KBM-7 (cell line): ENCODE measurements around the gene RNF217.
"Not testable (repeated sequence)": the region's sequence is repeated elsewhere in the genome, so short reads cannot be mapped to it uniquely, and the experiment has no call there.

Source experiments
- DNase-seq: peaks from one replicate; pipeline ENCODE4 v3.0.0-alpha.2; 2015
- in situ Hi-C: fragments of 300-500 bp; cut with MboI; formaldehyde crosslinking; loops from 2 replicates; pipeline ENCODE4 v1.14.3; 2020; ENCODE audit warnings: low sequenced_read_pairs, low pct_unique_long_range_greater_than_20kb, mixed read lengths

RNF217 gene

DNA sequence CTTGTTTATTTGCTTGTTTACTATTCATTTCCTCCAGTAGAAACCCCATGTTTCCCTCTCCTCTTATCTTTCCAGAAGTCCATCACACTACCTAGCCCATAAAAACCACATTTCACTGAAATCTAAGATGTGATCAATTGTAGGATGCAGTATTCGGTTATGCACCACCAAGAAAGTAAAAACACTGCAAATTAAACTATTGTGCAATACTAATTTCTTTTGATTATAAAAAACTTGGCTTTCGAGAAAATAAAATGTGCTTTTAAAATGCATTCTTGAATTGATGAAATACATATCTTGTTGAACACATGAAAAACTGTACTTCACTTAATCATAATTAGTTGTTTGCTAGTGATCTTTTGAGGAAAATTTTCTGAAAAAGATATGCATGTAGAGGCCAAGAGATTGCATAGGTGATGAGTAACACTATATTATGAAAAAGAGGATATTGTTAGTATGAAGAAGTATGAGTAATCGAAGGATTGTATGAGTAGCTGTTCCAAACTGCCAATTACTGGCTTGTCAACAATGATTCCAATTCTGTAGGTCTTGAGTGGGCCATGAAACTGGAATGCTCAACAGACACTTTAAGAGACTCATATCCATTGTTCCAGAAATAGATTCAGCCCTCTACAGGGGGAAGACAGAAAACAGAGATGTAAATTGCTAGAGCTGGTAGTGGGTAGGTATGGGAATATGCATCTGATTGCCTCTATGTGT lies 79.7 kb downstream of the RNF217 start:
- in situ Hi-C loops, result no loop called here
- DNase-seq, result no peak

GRCh38 chr6:125044066-125044465 lies 81.8 kb downstream of the RNF217 start:
- in situ Hi-C loops, result no loop called here
- DNase-seq, result no peak

- no peak for DNase-seq
- in situ Hi-C loops, result no loop called here
These were observed 82.4 kb downstream of the RNF217 start for GRCh38 chr6:125044667-125045066.

DNA sequence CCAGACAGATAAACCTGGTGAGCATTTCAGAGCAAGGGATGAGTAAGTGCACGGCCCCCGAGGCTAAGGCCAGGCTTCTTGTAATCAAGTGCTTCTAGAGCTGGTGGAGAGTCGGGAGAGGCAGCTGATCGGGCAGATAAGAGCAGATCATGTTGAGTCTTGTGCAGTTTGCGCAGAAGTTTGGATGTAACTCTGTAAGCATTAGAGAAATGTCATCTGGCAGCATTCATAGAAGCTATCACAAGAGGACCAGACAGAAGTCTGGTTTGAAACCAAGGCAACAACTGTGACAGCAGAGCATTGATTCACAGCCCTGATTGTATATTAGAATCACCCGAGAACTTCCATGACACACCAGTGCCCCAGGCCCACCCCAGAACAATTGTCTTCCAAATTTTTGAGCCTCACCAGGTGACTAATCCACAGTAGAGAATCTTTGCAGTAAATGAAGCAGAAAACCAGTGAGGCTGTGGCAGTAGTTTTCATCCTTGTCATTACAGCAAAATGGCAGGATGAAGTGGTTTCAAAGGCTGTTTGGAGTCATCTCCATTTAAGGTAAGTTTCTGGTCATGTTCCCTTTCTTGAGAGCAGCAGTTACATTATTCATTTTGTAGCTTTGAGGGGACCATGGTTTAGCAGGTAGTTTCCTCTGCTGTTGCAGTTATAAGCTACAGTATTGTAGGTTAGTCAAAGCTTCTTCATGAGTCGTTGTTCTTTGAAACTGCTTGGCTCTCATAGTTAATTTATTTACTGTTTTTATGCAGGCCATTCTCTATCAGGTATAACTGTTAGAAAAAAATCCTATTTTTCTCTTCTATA lies 84.1 kb downstream of the RNF217 start:
- in situ Hi-C loops, result no loop called here
- no peak for DNase-seq

GRCh38 chr6:125048274-125048673 lies 86.0 kb downstream of the RNF217 start:
- in situ Hi-C loops, result no loop called here
- no peak for DNase-seq

GRCh38 chr6:125050663-125051318 lies 88.6 kb downstream of the RNF217 start:
- in situ Hi-C loops, result no loop called here
- no peak for DNase-seq

- DNase-seq, result no peak
- in situ Hi-C loops, result no loop called here
These were observed 91.6 kb downstream of the RNF217 start for GRCh38 chr6:125053809-125054208.

DNA sequence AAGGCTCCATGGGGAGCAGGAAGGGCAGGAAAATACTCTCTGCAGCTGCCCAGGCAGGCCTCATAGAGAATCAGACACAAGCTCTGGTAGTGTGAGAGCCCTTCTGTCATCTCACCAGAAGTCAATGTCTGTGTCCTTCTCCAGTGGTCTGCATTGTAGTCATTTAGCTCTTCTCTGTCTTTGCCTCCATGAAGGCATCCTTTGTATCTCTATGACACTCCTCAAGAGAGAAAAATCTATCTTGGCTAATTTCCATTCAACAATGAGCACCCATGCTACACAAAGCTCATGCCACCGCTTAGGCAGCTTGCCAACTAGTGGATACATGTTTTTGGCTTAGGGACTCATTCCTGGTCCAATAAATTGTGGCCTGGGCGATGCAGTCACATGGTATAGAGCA lies 92.1 kb downstream of the RNF217 start:
- in situ Hi-C loops, result no loop called here
- DNase-seq, result no peak

GRCh38 chr6:125057392-125058246 lies 95.4 kb downstream of the RNF217 start:
- no peak for DNase-seq
- in situ Hi-C loops, result no loop called here

GRCh38 chr6:125058546-125058945 lies 96.3 kb downstream of the RNF217 start:
- in situ Hi-C loops, result no loop called here
- no peak for DNase-seq

DNA sequence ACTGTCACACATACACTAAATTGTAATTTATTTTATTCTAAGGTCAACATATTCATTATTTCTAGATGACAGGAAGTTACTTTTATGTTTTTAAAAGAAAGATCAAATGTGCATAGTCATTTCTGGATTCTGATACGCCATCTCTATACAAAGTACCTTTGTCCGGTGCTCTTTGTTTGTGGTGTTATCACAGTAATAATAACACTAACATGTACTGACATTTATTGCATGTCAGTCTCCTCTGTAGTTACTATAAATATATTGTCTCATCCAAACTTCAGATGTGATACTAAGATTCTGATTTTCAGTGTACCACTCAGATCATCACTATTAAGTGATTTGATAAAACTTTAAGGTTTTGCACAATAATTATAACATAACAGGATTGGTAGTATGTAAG lies 101.1 kb downstream of the RNF217 start:
- no peak for DNase-seq
- in situ Hi-C loops, result no loop called here

DNA sequence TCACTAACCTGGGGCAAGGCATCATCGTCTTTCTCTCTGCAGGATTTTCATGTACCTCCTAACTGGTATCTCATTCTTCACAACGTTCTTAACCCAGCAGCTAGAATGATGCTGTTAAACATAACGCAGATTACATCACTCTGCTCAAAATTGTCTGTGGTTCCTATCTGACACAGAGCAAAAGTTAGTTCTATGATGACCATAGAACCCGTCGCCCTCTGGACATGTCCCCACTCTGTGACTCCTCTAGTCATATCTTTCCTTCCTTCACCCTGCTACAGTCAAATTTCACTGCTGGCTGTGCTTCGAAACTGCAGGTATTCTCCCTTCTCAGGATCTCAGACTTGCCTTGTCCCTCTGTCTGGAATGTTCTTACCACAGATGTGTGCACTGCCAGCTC lies 103.9 kb downstream of the RNF217 start:
- DNase-seq, result no peak
- in situ Hi-C loops, result no loop called here

DNA sequence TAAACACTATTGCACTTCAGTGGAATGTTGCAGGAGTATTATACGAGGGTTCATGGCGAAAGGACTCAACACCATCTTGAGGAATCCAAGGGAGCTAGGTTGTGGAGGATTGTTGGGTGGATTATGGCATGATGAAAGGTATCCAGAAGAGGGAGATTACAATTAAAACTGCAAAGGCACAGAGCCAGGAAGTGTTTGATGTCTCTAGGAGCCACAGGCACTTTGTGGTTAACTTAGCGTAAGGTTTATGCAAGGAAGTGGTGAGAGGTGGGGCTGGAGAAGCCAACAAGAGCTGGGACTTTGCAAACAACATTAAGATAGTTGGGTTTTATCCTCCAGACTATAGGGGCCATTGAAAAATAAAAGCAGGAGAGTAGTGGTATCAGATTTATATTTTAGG lies 104.7 kb downstream of the RNF217 start:
- in situ Hi-C loops, result no loop called here
- DNase-seq, result peak; percentile 68

GRCh38 chr6:125067552-125067951 lies 105.3 kb downstream of the RNF217 start:
- in situ Hi-C loops, result no loop called here
- DNase-seq, result no peak

GRCh38 chr6:125073071-125073470 lies 110.8 kb downstream of the RNF217 start:
- in situ Hi-C loops, result no loop called here

GRCh38 chr6:125074120-125074519 lies 111.9 kb downstream of the RNF217 start:
- in situ Hi-C loops, result no loop called here
- DNase-seq, result no peak

More at GRCh38 chr6:125073071-125073470, 110.8 kb downstream of the RNF217 start:
- DNase-seq, result no peak

GRCh38 chr6:125075073-125075472 lies 112.8 kb downstream of the RNF217 start:
- DNase-seq, in situ Hi-C loops: not testable (repeated sequence)

GRCh38 chr6:125075741-125076481 lies 113.7 kb downstream of the RNF217 start:
- no peak for DNase-seq
- in situ Hi-C loops, result no loop called here

- DNase-seq, result no peak
- in situ Hi-C loops, result no loop called here
These were observed 114.2 kb downstream of the RNF217 start for GRCh38 chr6:125076482-125076742.
